Kidney (tissue), 14 donors: ENCODE data around the gene MCM3AP. TPM values are rescaled to one million over a fixed set of nuclear protein-coding genes. Genes with fewer than 3 reads are reported as not detected.

Source experiments
- DNase-seq, 5 donors: peaks; one replicate each; pipeline ENCODE4 v3.0.0-alpha.2; 2013 to 2020
- FAIRE-seq: peaks from 2 replicates; lab custom pipeline; 2012; peaks lifted over from hg19 to GRCh38; lab: Jason Lieb, UNC
- H3K27ac ChIP-seq, 2 donors: one replicate each; pipeline ENCODE4 v1.7.0; 2013; ENCODE audit warnings: low read depth in 2 of 2, low read length in 2 of 2, inconsistent platforms in 1 of 2
- H3K27me3 ChIP-seq: one replicate; pipeline ENCODE4 v1.7.1; 2013; ENCODE audit warnings: low read length, inconsistent platforms; ENCODE audit not compliant: control insufficient read depth, insufficient read depth
- H3K36me3 ChIP-seq, 3 donors: one replicate each; pipeline versions ENCODE4 v1.7.0 to v1.7.1; 2013; ENCODE audit warnings: low read length in 3 of 3, control low read depth in 1 of 3, inconsistent platforms in 1 of 3; ENCODE audit not compliant: insufficient read depth in 3 of 3, control insufficient read depth in 2 of 3
- H3K4me1 ChIP-seq, 3 donors: one replicate each; pipeline versions ENCODE4 v1.7.0 to v1.7.1; 2013; ENCODE audit warnings: low read length in 3 of 3, inconsistent platforms in 1 of 3, low read depth in 1 of 3; ENCODE audit not compliant: control insufficient read depth in 2 of 3, insufficient read depth in 2 of 3
- H3K4me3 ChIP-seq, 3 donors: one replicate each; pipeline versions ENCODE4 v1.7.0 to v1.8.1; 2013; ENCODE audit warnings: low read length in 3 of 3, control low read depth in 1 of 3, inconsistent platforms in 1 of 3
- H3K9ac ChIP-seq, 3 donors: one replicate each; pipeline versions ENCODE4 v1.7.0 to v1.7.1; 2013; ENCODE audit warnings: low read length in 3 of 3, control low read depth in 1 of 3, inconsistent platforms in 1 of 3
- H3K9me3 ChIP-seq, 3 donors: one replicate each; pipeline versions ENCODE4 v1.7.0 to v1.7.1; 2013; ENCODE audit warnings: low read length in 3 of 3, control low read depth in 1 of 3, inconsistent platforms in 1 of 3; ENCODE audit not compliant: control insufficient read depth in 2 of 3, insufficient read depth in 1 of 3
- CTCF ChIP-seq: IDR thresholded peaks from 3 replicates; pipeline ENCODE4 v1.5.1; 2012; ENCODE audit warnings: mild to moderate bottlenecking, moderate library complexity, borderline replicate concordance; ENCODE audit not compliant: insufficient read depth; ENCODE audit errors: extremely low read depth
- intact Hi-C: fragments of 100-400 bp; cut with DNase I; formaldehyde crosslinking; loops from one replicate; pipeline ENCODE4 v1.11.1; 2022
- polyA plus RNA-seq: library from polyadenylated mRNA; stranded (reverse); fragments of 350-450 nt; fragmentation: Illumina TruSeq; extraction: RNeasy Lipid Tissue Mini Kit (QIAGEN cat#74804); gene quantifications from one replicate; pipeline ENCODE4 v1.2.3, GENCODE V29; 2014; ENCODE audit warnings: low read depth, low replicate concordance; ENCODE audit not compliant: insufficient read depth
- total RNA-seq: library from RNA; stranded (reverse); fragmentation: NEBNext Ultra II Directional; extraction: Animal tissue kit (Norgen Biotek cat#: 25700); gene quantifications from one replicate; pipeline ENCODE4 v1.2.1, GENCODE V29; 2021
- donor health status: control.
- donor health status: control.
- donor health status: control.
- donor health status: control.
- donor health status: control.
- donor health status: DM: yes; HTN: yes; CAD: no.
- donor health status: Normal renal cell carcinoma (clear cell type).

The MCM3AP gene
- total and polyA plus RNA-seq, 2 donors from 2014 or later, result 29.0 to 101 TPM

GRCh38 chr21:46223217-46223616 lies 62.2 kb downstream of the MCM3AP start:
- FAIRE-seq, result no peak

GRCh38 chr21:46222436-46223116 lies 62.8 kb downstream of the MCM3AP start:
- Histone ChIP-seq H3K4me3 (no peak overlapping the region), H3K27ac (no peak overlapping the region), H3K4me1 (peaks cover 0 to 9% (median 7%) of the 10 kb centered on the region in 3 donors), H3K9ac (no peak overlapping the region), H3K27me3 (no peaks in the 10 kb centered on the region), H3K9me3 (no peaks in the 10 kb centered on the region), H3K36me3 (peaks cover 0 to 10% (median 4%) of the 10 kb centered on the region in 3 donors)
- no peak for TF ChIP-seq CTCF
- intact Hi-C loops, result no loop called here
- FAIRE-seq (no peak), DNase-seq (peak in 1 of 5 donors; percentile 5)

More at GRCh38 chr21:46223217-46223616, 62.2 kb downstream of the MCM3AP start:
- Histone ChIP-seq H3K9ac (no peak overlapping the region), H3K4me3 (no peak overlapping the region), H3K9me3 (no peaks in the 10 kb centered on the region), H3K36me3 (peaks cover 0 to 10% (median 4%) of the 10 kb centered on the region in 3 donors), H3K27ac (no peak overlapping the region), H3K27me3 (no peaks in the 10 kb centered on the region), H3K4me1 (peaks cover 0 to 9% (median 7%) of the 10 kb centered on the region in 3 donors)
- no peak for TF ChIP-seq CTCF
- peak in 1 of 5 donors; percentile 4 for DNase-seq
- intact Hi-C loops, result no loop called here

GRCh38 chr21:46221664-46222435 lies 63.6 kb downstream of the MCM3AP start:
- no peak for FAIRE-seq
- no peaks in the 10 kb centered on the region for H3K27me3 ChIP-seq
- peak in 2 of 5 donors; percentile 4 to 8 for DNase-seq
- peaks cover 0 to 14% (median 4%) of the 10 kb centered on the region in 3 donors for H3K36me3 ChIP-seq
- no peak overlapping the region for H3K4me3 ChIP-seq
- no peak overlapping the region for H3K27ac ChIP-seq
- no peak for TF ChIP-seq CTCF
- H3K4me1 ChIP-seq, result peaks cover 0 to 6% (median 5%) of the 10 kb centered on the region in 3 donors
- intact Hi-C loops, result no loop called here
- H3K9ac ChIP-seq, result no peak overlapping the region
- H3K9me3 ChIP-seq, result no peaks in the 10 kb centered on the region
